HT1080 (cell line): ENCODE results near the gene SLC22A31. TPM values are rescaled to one million over a fixed set of nuclear protein-coding genes. Genes with fewer than 3 reads are reported as not detected.

Source experiments
- DNase-seq: peaks from one replicate; pipeline ENCODE4 v3.0.0-alpha.2; 2015; ENCODE audit warnings: low read depth
- total RNA-seq: library from RNA; depleted of rRNA; stranded (reverse); fragments of >200 nt; shearing (Covaris generic); gene quantifications from 2 replicates; pipeline ENCODE4 v1.2.3, GENCODE V29; 2014

Gene SLC22A31
- total RNA-seq, 1 experiment from 2014 or later, result not detected

DNA sequence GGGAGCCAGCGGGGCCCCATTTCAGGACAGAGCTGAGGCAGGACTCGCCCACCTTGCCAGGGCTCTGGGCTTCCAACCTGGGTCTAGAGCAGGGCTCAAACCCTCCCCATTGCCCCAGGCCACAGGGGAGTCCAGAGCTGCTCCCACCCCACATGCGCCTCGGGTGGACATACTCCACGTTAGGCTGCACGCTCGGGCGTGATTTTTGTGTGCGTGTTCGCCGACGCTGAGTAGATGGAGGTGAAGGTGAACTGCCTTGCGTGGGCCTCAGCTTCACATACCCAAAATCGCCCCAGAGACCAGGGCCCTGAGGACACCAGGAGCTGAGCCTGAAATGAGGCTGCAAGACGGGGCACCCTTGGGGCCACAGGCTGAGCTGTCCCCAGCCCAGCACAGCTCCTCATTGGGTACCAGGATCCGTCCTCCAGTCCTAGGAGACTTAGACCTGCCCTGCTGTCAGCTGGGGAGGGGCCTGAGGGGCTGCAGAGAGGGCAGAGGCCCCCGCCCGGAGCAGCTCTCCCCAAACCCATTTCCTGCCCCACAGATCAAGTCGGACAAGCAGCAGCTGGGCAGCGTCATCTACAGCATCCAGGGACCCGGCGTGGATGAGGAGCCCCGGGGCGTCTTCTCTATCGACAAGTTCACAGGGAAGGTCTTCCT lies 20.6 kb downstream of the SLC22A31 start:
- no peak for DNase-seq

DNA sequence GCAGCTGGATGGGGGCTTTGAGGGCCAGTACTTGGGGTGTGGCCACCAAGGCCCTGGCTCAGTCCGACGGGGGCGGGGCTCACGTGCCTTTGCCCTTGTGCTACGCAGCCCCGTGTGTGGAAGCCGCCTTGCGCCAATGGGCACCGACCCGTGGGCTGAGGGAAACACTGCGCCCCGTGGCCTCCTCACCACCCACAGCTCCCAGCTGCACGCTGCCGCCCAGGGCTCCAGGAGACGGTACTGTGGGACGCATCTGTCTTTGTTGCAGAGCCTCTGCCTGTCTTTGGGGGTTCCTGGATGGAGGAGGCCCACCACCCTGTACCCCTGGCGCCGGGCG lies 21.2 kb downstream of the SLC22A31 start:
- no peak for DNase-seq

DNA sequence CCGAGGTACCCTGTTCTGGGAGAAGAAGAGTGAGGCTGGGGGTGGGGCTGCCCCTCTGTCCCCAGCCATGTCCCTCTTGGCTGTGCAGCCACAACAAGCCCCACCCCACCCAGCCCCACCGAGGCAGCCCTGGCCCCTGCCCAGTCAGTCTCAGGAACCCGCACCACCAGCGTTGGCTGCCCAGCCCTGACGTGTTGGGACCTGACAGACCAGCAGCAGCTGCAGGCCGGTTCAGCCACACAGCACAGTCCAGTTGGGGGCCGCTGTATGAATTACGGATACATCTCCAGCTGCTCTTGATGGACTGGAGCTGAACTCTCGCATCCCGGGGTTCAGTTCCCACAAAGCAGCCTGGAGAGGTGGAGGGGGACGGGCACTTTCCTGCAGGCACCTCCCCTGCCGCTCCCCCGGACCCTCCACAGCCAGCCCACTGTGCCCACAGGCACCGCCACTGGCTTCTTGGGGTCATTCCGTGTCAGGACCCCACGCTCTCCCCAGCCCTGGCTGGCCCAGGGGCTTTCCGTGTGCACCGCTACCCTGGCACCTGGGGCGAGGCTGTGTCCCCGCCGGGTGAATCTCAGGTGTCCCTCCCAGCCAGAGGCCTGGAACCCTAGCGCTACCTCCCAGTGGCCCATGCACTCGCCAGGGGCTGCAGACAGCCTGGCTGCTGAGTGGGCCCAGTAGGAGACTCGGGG lies 21.7 kb downstream of the SLC22A31 start:
- DNase-seq, result no peak

DNA sequence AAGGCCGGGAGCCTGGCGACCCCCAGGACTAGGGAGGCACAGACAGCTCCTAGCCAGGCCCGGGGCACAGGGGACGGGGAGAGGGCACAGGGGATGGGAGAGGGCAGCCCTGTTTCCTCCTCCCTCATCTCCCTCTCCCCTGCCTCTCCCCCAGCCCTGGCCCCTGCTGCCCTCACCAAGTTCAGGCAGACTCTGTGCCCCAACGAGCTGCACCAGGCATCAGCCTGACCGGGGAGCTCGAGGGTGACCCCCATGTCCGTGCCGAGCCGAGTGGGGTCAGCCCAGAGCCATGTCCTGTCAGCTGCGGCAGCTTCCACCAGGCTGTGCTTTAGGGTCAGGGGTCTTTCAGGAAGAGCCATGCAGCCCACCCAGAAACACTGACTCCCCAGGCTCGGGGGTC lies 22.8 kb downstream of the SLC22A31 start:
- no peak for DNase-seq

DNA sequence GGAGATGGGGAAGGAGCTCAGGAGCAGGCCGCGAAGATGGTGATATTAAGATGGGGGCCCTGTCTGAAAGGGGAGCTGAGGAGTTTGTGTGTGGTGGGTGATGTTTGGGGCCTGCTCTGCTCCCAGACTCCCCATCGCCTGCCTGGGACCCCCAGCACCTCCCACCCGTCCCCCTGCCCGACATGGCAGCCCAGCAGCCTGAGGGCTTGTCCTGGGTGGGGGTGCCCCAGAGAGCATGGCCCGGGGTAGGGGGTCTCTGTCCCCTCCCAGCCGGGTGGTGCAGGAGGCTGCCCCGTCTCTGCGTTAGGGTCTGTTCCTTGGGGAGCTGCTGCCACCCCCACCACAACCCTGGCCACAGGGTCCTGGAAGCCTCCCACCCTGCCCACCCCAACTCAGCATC lies 23.6 kb downstream of the SLC22A31 start:
- DNase-seq, result no peak

DNA sequence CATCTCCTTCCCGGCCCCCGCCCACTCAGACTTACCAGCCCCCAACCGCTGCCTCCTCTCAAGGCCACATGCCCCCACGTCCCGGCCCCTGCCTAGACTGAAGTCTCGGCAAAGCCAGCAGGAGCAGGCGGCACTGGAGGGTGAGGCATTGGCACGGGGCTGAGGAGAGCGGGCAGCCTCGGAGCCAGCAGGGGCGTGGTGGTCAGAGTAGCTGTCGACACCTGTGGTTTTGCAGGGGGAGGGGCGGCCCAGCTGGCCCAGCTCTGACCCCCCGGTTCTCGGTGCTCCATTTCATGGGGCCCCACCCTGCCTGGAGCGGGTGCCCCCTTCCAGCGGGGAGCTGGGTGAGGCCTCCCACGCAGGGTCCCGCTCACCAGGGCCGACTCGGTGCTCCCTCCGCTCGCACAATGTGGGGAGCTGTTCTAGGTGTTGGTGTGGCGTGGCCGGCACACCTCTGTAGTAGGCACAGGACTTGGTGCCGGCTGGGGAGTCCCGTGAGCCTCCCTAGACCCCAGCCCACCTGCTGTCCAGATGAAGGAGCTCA lies 24.1 kb downstream of the SLC22A31 start:
- DNase-seq, result no peak

DNA sequence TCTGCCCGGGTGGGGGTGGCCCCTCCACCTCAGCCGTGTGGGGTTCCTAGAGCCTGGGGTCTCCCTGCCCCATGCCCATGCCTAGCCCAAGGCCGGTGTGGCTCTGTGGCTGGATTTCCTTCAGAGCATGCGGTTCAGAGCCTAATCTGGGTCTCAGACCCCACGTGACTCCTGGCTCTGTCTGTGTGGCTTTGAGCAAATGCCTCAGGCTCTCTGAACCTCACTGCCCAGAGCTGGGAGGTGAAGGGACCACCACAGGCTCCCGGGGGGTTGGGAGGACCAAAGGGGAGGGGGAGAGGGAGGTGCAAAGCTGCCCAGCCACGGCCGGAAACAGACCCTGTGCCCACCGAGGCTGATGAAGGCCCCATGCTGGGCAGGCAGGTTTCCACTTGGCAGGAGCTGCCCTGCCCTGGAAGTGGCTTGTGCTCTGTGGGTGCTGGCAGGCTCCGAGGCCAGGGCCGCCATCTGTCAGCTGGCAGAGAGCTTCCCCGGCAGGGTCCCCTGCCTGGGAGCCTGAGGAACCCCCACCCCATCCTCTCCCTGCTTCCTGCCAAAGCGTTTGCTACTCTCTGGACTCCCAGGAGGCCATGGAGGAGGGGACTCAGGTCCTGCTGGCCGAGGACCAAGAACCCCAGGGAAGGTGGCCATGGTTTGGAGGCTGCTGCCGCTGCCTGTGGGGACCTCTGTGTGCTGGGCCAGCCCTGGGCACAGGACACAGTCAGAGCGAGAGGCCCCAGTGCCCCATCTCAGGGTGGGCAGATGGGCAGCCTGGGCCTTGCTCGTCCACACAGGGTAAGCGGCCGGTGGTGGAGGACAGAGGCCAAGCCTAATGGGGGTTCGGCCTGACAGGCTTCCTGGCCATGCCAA lies 24.8 kb downstream of the SLC22A31 start:
- DNase-seq, result no peak

DNA sequence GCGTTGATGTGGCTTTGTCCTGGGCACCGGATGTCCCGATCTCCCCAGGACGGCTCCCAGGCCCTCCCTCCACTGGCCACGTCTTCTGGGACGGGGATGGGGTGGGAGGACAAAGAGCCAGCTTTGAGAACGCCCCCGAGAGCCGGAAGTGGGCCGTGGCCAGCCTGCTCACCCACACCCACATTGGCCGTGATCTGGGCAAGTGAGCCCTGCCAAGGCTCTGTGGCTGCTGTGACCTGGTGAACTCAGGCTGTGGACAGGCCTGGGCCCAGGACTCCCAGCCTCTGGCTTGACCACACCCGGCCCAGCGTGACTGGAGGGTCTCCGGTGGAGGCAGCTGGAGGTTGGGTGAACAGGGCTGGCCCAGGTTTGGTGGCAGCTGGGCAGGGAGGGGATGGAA lies 25.5 kb downstream of the SLC22A31 start:
- no peak for DNase-seq

DNA sequence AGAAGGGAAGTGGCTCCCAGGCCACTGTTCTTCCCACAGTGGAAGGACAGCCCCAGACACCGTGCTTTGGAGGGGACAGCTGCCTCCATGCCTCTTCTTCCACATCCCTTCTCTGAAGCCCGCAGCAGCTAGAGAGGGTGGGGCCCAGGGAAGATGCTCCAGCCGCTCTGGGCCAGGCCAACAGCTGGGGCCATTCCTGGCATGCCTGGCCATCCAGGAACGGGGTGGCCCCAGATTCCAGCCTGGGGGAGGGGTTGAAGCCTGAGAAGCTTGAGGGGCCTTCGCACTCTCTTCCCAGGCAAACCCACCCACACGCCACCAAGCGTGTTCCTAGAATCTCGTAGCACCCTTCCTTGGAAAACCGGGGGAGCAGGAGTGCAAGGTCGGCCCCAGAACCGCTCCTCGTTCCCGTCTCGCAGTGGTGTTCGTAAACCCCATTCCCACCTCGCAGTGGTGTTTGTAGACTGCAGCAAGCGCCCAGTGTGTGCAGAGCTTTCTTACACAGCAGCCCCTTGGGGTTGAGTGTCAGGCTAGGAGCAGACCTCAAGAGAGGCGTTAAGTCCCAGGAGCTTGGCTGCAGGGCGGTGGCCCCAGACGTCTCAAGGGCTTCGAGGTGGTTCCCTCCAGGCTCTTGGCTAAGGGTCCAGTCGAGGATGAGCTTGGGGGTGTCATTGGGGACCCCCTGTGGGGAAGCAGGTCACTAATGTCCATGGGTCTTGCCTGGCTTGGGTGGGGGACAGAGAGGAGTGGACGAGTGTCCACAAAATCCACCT lies 26.1 kb downstream of the SLC22A31 start:
- DNase-seq, result no peak

DNA sequence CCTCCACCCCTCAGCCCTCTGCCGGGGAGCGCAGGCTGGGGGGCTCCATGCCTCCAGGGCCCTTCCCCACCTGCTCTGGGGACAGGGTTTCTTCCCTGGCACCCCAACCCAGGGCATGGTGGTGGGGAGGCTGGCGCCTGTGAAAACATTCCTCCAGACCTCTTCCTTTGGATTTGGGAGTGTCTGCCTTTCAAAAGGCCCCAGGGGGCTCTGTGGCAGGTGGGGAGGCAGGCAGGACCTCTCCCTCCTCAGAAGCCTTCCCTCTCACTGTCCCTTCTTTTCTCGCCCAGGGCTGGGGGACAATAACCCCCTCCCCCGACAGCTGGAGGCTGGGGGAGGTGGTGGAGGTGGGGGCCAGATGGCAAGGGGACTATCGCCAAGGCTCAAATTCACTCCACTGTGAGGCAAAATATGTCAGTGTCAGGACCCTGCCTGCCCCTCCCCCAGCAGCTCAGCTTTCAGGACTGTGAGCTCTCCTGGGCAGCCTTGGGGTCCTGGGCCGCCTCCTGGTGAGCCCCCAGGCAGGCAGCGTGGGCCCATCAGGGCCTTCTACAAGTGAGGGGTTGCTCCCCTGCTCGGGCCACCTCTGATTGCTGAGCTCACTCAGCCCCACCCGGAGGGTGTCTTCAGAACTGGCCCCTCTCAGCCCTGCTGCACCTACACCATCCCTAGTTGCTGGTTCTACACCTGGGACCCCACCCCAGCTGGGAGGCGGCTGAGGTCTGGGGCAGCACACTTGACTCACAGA lies 27.0 kb downstream of the SLC22A31 start:
- no peak for DNase-seq

DNA sequence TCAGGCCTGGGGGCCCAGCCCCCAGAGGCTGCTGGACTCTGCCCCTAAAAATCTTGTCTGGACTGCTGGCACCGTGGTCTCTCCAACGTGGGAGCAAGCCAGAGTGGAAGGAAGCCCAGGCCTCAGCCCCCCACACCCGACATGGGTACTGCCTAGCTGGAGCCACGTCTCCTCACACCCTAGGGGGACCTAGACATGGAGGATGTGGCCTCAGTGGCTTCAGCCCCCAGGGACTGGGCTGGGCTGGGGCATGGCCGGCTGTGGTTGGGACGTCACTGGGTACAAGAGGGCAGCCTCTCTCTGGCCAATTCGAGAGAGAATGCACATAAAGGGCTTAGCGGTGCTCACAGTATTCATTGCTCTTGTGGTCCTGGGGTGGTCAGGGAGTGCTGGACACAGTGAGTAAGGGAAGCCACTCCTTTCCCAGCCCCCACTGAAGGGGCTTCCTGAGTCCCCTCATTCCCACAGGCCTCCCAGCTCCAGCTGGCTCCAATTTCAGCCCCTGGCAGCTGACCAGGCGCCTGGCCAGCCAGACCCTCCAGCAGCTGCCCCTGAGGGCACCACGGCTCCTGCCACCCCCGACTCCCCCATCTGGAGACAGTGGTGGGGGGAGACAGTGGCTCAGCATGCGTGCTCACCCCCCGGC lies 27.7 kb downstream of the SLC22A31 start:
- no peak for DNase-seq

DNA sequence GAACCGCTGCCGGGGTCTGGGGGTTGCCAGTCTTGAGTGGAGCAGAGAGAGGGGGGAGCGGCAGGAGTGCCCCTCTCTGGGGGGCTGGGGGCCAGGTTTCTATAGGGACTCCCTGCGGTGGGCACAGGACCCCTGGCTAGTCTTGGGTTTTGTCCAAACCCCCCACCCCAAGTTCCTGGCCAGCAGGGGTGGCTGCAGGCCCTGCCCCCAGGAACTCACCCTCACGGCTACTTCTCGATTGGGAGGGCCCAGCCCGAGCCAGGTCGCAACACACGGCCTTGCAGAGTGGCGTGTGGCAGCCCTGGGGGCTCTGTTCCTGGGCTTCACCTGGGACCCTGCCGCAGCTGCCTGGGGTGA lies 28.2 kb downstream of the SLC22A31 start:
- no peak for DNase-seq

DNA sequence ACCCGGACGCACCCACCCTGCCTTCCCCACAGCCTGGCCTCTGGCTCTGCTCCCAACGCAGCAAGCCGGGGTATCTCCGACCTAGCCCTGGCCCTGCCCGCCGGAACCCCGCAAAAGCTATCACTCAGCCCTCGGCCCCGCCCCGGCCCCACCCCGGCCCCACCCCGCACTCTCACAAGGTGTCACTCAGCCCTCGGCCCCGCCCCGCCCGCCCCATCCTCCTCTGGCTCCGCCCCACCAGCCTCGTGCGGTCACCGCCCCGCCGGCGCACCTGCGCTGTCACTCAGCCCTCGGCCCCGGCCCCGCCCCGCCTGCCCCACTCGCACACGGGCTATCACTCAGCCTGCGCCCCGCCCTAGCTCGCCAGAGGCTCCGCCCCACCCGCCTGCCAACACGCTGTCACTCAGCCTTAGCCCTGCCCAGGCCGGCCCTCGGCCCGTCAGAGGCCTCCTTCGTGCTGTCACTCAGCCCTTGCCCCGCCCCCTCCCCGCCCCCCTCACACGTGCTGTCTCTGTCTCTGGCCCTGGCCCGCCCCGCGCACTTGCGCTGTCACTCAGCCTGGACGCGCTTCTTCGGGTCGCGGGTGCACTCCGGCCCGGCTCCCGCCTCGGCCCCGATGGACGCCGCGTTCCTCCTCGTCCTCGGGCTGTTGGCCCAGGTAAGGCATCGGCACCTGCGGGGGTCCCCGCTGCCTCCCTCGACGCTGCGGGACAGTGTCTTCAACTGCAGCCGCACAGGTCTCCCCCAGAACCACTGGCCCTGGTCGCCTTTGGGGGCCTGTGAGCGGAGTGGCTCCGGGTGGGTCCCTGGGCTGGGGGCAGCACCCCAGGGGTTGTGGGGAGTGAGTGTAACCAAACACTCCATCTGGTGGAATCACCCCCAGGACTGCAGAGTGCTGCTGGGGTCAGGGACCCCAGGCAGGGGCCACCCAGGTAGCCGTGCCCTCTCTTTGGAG lies 28.8 kb downstream of the SLC22A31 start, which contains the start of gene CDH15:
Gene CDH15, plus strand, starts transcription at position 533 of the 955 bp plus-strand sequence. Its CDS starts 84 bp downstream, at position 617.
- DNase-seq, result peak; percentile 70

DNA sequence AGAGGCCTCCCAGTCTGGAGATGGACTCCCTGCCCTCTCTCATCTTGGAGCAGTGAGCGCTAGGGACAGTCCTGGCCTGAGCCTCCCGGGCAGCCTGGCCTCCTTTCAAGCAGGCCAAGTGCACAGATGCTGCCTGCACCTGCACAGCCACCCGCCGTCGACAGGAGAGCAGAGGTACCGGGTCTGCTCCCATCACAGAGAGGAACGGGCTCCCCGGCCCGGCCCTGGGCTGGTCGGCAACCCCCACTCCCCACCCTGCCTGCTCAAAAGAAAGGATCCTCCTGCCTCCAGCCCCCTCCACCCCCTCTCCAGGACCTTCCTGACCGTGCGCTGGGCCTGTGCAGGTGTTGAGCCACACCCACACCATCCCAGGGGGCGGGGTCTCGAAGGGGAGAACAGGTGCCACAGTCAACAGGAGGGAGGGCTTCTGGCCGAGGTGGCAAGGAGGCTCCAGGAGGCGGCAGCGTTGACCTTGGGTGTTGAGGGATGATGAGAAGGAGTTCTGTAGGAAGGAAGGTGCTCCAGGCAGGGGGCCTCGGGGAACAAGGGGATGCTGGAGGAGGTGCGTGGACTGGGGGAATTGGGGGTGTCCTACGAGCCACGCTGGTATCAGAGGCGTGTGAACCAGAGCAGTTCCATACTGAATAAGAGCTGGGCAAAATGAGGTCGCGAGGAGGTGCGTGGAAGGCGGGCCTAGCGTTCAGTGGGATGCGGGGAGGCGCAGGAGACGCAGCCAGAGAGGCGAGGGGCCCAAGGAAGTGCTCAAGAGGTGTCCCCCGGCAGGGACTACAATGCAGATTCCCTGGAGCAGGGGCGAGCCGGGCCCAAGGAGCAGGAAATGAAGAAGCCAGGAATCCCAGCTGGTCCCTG lies 29.8 kb downstream of the SLC22A31 start:
- DNase-seq, result no peak

DNA sequence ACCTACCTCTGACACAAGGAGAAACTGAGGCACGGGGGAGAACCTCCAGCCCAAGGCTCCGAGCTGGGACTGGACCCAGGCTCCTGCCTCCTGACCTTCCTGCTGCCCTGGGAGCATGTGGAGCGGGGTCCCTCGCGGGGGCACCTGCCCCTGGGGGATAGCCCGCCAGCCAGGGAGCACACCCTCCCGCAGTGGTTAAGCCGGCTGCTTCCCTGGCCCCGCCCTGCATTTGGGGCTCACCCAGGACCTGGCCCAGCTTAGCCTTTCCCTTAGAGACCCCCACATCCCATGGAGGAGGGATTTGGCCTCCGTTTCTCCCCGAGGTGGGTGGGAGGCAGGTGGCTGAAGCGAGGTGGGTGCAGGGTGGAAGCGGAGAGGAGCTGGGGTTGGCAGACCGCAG lies 30.6 kb downstream of the SLC22A31 start:
- DNase-seq, result no peak

DNA sequence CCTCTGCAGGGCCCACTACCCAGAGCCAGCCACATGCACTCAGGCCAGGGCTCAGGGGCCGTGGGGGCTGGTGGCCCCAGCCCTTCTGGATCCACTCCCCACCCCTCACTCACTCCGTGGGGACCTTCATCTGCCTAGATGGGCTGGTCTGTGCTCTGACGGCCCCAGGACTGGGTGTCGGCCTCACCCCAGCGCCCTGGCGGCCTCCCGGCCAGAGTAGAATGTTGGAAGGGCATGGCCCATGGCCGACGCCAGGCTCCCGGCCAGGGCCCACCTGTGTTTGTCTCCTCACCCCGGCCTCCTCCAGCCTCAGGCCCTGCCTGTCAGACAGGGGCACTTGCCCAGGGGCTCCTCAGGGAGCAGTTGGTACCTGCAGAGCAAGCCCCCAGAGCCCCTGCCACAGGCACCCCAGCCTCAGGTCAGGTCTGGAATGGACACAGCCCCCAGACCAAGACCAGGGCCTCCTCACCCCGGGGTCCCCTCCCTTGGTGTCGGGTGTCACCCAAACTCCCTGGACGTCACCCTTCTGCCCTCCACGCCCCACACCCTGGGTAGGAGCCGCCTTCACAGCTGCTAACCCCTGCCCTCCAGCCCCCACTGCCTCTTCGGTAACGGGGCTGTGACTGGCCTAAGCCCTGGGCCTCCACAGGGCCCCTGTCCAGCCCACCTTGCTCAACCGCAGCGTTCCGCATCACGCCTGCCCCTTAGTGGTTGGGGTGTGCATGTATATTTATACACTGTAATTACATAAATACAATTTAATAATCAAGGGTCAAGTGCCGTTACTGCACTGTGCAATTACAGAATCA lies 31.8 kb downstream of the SLC22A31 start:
- no peak for DNase-seq

DNA sequence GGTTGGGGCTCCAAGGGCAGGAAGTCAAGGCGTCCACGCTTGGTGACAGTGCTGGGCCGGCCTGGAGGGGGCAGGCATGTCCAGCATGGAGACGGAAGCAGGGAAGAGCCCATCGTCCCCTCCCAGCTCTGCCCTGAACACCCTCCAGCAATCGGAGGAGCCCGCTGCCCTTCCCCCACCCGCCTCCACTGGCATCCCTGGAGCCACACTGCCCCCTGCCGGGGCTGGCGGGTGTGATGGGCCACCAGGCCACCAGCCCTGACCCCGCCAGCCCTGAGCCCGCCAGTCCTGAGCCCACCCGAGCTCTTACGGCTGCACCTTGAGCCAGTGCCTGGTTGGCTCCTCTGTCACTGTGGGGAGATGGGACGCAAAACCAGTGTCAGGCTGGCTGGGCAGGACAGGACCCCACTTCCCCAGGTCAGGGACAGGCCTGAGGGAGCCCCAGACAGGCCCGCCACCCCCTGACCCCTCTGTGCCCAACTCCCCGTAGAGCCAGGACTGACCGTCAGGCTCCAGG lies 32.9 kb downstream of the SLC22A31 start:
- DNase-seq, result peak; percentile 80
